Ishikawa (cell line): Measurements from ENCODE around the gene CASK.

Experiments used
- CEBPB ChIP-seq: IDR thresholded peaks from 2 replicates; pipeline ENCODE4 v1.6.1; 2012
- CREB1 ChIP-seq: IDR thresholded peaks from 2 replicates; pipeline ENCODE4 v1.6.1; 2012; ENCODE audit warnings: low read depth
- EGR1 ChIP-seq: IDR thresholded peaks from 2 replicates; pipeline ENCODE4 v1.6.1; 2012
- EP300 ChIP-seq: IDR thresholded peaks from 2 replicates; pipeline ENCODE4 v1.6.1; 2012; ENCODE audit warnings: borderline replicate concordance
- FOXM1 ChIP-seq: IDR thresholded peaks from 2 replicates; pipeline ENCODE4 v1.6.1; 2012; ENCODE audit warnings: low read depth, borderline replicate concordance
- MAX ChIP-seq: IDR thresholded peaks from 2 replicates; pipeline ENCODE4 v1.6.1; 2012
- NFIC ChIP-seq: IDR thresholded peaks from 2 replicates; pipeline ENCODE4 v1.6.1; 2012
- RAD21 ChIP-seq: IDR thresholded peaks from 2 replicates; pipeline ENCODE4 v1.6.1; 2012; ENCODE audit warnings: low read depth
- TAF1 ChIP-seq: IDR thresholded peaks from 2 replicates; pipeline ENCODE4 v1.6.1; 2012; ENCODE audit warnings: low read depth, mild to moderate bottlenecking
- TCF12 ChIP-seq: IDR thresholded peaks from 2 replicates; pipeline ENCODE4 v1.6.1; 2012; ENCODE audit warnings: low read depth
- TEAD4 ChIP-seq: IDR thresholded peaks from 2 replicates; pipeline ENCODE4 v1.6.1; 2012
- YY1 ChIP-seq: IDR thresholded peaks from 2 replicates; pipeline ENCODE4 v1.6.1; 2012; ENCODE audit warnings: low read depth
- ZBTB7A ChIP-seq: IDR thresholded peaks from 2 replicates; pipeline ENCODE4 v1.6.1; 2012; ENCODE audit warnings: low read depth
- TF ChIP-seq, protein P1 (sequence below): IDR thresholded peaks from 2 replicates; pipeline ENCODE4 v1.6.1; 2012
- TF ChIP-seq, protein P2 (sequence below): IDR thresholded peaks from 2 replicates; pipeline ENCODE4 v1.6.1; 2012; ENCODE audit warnings: low read depth, mild to moderate bottlenecking

Gene CASK

DNA sequence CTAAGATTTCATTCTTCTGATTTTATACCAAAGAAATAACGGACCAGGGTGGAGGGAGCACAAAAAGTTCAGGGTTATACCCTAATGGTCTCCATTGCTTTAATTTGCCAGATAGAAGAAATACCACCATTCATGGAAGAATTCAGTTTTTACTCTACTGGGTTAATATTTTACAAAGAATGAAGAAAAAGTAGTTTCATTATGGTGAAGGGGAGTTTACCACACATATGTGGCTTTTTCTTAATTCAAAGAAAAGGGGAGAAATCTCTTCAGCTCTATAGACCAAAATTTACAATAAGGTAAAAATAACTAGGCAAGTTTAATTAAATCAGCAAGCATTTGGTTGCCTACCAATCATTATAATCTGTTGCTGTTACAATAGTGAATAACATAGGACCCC is 37.6 kb downstream of the CASK start:
- TF ChIP-seq EGR1 = no peak
- no peak for TF ChIP-seq NFIC
- TF ChIP-seq CEBPB = no peak
- TF ChIP-seq MAX = no peak
- no peak for TF ChIP-seq CREB1
- TF ChIP-seq ZBTB7A = no peak
- TF ChIP-seq, protein P1, sequence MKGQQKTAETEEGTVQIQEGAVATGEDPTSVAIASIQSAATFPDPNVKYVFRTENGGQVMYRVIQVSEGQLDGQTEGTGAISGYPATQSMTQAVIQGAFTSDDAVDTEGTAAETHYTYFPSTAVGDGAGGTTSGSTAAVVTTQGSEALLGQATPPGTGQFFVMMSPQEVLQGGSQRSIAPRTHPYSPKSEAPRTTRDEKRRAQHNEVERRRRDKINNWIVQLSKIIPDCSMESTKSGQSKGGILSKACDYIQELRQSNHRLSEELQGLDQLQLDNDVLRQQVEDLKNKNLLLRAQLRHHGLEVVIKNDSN = no peak
- TF ChIP-seq FOXM1 = no peak
- no peak for TF ChIP-seq TAF1
- no peak for TF ChIP-seq TCF12
- no peak for TF ChIP-seq TEAD4
- TF ChIP-seq YY1 = no peak
- TF ChIP-seq, protein P2, sequence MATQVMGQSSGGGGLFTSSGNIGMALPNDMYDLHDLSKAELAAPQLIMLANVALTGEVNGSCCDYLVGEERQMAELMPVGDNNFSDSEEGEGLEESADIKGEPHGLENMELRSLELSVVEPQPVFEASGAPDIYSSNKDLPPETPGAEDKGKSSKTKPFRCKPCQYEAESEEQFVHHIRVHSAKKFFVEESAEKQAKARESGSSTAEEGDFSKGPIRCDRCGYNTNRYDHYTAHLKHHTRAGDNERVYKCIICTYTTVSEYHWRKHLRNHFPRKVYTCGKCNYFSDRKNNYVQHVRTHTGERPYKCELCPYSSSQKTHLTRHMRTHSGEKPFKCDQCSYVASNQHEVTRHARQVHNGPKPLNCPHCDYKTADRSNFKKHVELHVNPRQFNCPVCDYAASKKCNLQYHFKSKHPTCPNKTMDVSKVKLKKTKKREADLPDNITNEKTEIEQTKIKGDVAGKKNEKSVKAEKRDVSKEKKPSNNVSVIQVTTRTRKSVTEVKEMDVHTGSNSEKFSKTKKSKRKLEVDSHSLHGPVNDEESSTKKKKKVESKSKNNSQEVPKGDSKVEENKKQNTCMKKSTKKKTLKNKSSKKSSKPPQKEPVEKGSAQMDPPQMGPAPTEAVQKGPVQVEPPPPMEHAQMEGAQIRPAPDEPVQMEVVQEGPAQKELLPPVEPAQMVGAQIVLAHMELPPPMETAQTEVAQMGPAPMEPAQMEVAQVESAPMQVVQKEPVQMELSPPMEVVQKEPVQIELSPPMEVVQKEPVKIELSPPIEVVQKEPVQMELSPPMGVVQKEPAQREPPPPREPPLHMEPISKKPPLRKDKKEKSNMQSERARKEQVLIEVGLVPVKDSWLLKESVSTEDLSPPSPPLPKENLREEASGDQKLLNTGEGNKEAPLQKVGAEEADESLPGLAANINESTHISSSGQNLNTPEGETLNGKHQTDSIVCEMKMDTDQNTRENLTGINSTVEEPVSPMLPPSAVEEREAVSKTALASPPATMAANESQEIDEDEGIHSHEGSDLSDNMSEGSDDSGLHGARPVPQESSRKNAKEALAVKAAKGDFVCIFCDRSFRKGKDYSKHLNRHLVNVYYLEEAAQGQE = no peak
- no peak for TF ChIP-seq RAD21

DNA sequence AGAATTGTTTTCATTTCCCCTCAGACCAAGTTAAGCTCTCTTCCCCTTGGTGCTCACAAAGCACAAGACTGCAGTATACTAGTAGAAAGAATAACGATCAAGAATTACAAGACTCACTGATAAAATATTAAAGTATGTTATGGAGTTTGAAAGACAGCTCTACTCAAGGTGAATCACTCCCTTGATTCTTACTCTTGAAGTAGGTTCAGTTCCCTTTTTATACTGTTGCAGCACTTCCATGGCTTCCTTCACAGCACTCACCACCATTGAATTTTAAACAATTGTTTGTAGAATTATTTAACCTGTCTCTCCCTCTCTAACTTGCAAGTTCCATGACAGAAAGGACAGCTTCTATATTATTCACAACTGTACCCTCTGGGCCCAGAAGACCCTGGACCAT is 42.2 kb downstream of the CASK start:
- TF ChIP-seq CEBPB (no peak), MAX (no peak), TCF12 (no peak), TEAD4 (no peak), EP300 (no peak), CREB1 (no peak), RAD21 (no peak), NFIC (no peak), TAF1 (no peak), YY1 (no peak), EGR1 (no peak), ZBTB7A (no peak), FOXM1 (no peak)
- TF ChIP-seq, protein P1 = no peak
- TF ChIP-seq, protein P2 = no peak

DNA sequence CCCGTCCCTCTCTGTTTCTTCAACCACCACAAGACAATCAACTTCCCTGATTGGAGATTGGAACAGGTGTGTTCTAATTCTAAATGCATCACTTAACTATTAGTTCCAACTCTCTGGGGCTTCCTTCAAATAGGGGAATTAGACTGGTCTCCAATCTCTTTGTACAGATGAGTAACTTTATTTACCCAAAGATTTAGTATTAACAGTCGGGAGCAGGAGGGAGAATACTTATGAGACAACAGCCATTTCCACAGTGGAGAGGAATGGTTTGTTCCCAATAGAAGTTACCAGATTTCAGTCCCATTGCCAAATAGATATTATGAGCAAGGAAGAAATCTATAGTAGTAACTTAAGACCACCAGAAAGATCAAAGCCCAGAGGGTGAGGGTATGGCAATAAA is 46.2 kb downstream of the CASK start:
- TF ChIP-seq CREB1 (no peak), FOXM1 (no peak), TEAD4 (no peak), EP300 (no peak), RAD21 (no peak), EGR1 (no peak), NFIC (no peak), ZBTB7A (no peak), MAX (no peak), YY1 (no peak), TAF1 (no peak), TCF12 (no peak), CEBPB (no peak)
- TF ChIP-seq, protein P1 = no peak
- TF ChIP-seq, protein P2 = no peak

DNA sequence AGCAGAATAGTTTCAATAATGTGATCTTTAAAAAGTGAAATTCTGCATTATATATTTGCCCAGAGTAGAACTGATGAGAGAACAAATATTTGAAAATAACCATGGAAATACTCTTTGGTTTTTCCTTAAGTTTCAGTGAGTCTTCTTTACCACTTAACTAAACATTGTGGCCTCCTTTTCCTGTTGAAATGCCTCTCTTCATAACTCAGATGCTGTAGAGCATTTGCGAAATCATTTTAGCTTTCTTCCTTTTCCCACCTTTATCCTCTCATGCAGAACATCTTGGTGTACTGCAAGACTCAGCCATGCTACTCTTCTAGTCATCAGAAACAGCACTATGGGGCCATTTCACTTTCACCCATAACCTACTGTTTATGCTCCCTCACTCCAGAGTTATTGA is 48.2 kb downstream of the CASK start:
- no peak for TF ChIP-seq TEAD4
- TF ChIP-seq, protein P1 = no peak
- TF ChIP-seq, protein P2 = no peak
